GM23338 (cell line): ENCODE results near the gene FLG2. TPM values are rescaled to one million over a fixed set of nuclear protein-coding genes. Genes with fewer than 3 reads are reported as not detected.

ENCODE experiments used
- ATAC-seq: fragments of 200-7000 bp; cut with Tn5 transposase; 3 replicates; pipeline ENCODE4 v1.9.1; 2020
- DNase-seq: peaks from one replicate; pipeline ENCODE4 v3.0.0-alpha.2; 2015; ENCODE audit warnings: low spot score
- H2AFZ ChIP-seq: fragments of 200-600 bp; sonication (generic); 2 replicates; pipeline ENCODE4 v1.8.0; 2016; ENCODE audit warnings: antibody characterized with exemption, mild to moderate bottlenecking, moderate library complexity
- H3F3A ChIP-seq: fragments of 200-600 bp; sonication (generic); replicated peaks from 2 replicates; pipeline ENCODE4 v1.8.0; 2017; ENCODE audit warnings: antibody characterized with exemption, mixed run types, low read depth
- H3K27ac ChIP-seq: fragments of 200-600 bp; sonication (generic); 2 replicates; pipeline ENCODE4 v1.6.1; 2016; ENCODE audit warnings: low read depth
- H3K27me3 ChIP-seq: fragments of 200-600 bp; sonication (generic); 2 replicates; pipeline ENCODE4 v1.8.0; 2016; ENCODE audit warnings: mild to moderate bottlenecking, mixed run types, moderate library complexity; ENCODE audit not compliant: insufficient read depth
- H3K36me3 ChIP-seq: fragments of 200-600 bp; sonication (generic); 2 replicates; pipeline ENCODE4 v1.8.0; 2016; ENCODE audit warnings: mild to moderate bottlenecking; ENCODE audit not compliant: insufficient read depth
- H3K4me1 ChIP-seq: fragments of 200-600 bp; sonication (generic); 2 replicates; pipeline ENCODE4 v1.8.0; 2016; ENCODE audit warnings: mild to moderate bottlenecking, moderate library complexity; ENCODE audit not compliant: insufficient read depth
- H3K4me2 ChIP-seq: fragments of 200-600 bp; sonication (generic); 2 replicates; pipeline ENCODE4 v1.7.1; 2017; ENCODE audit warnings: mixed run types
- H3K4me3 ChIP-seq: fragments of 200-600 bp; sonication (generic); 2 replicates; pipeline ENCODE4 v1.6.1; 2016; ENCODE audit warnings: mixed run types
- H3K79me2 ChIP-seq: fragments of 200-600 bp; sonication (generic); replicated peaks from 2 replicates; pipeline ENCODE4 v1.8.0; 2017; ENCODE audit warnings: mild to moderate bottlenecking; ENCODE audit not compliant: insufficient read depth
- H3K9me2 ChIP-seq: fragments of 200-600 bp; sonication (generic); 2 replicates; pipeline ENCODE4 v1.8.0; 2017; ENCODE audit not compliant: insufficient read depth
- H4K20me1 ChIP-seq: fragments of 200-600 bp; sonication (generic); replicated peaks from 2 replicates; pipeline ENCODE4 v1.8.0; 2017; ENCODE audit warnings: mild to moderate bottlenecking; ENCODE audit not compliant: insufficient read depth
- H3K27ac Mint-ChIP-seq: 2 replicates; pipeline ENCODE4 v1.8.0; 2020; ENCODE audit warnings: inconsistent platforms, mild to moderate bottlenecking, moderate library complexity, mixed read lengths
- H3K27me3 Mint-ChIP-seq: 3 replicates; pipeline ENCODE4 v1.8.0; 2022; ENCODE audit warnings: low read depth, mild to moderate bottlenecking, moderate library complexity, mixed read lengths, inconsistent platforms; ENCODE audit not compliant: insufficient read depth, poor library complexity
- H3K36me3 Mint-ChIP-seq: 3 replicates; pipeline ENCODE4 v1.8.0; 2021; ENCODE audit warnings: low read depth, mild to moderate bottlenecking, inconsistent platforms, moderate library complexity, mixed read lengths
- H3K4me1 Mint-ChIP-seq: 3 replicates; pipeline ENCODE4 v1.8.0; 2020; ENCODE audit warnings: mild to moderate bottlenecking, inconsistent platforms, mixed read lengths
- H3K4me3 Mint-ChIP-seq: 3 replicates; pipeline ENCODE4 v1.8.0; 2021; ENCODE audit warnings: moderate library complexity, mild to moderate bottlenecking, inconsistent platforms, mixed read lengths
- H3K9me3 Mint-ChIP-seq: 3 replicates; pipeline ENCODE4 v1.8.0; 2020; ENCODE audit warnings: moderate library complexity, mild to moderate bottlenecking, inconsistent platforms, mixed read lengths
- CTCF ChIP-seq, 2 experiments: fragments of 200-600 bp in 1 of 2; sonication (generic) in 1 of 2; conservative IDR thresholded peaks; 2 replicates each; pipeline versions ENCODE4 v1.5.1 to v1.6.1; 2016 to 2017; ENCODE audit warnings: antibody characterized with exemption in 2 of 2, low read depth in 2 of 2, mild to moderate bottlenecking in 2 of 2, moderate library complexity in 1 of 2
- EZH2phosphoT487 ChIP-seq: fragments of 200-600 bp; sonication (generic); IDR thresholded peaks from one replicate; pipeline ENCODE4 v1.8.1; 2018; ENCODE audit warnings: antibody characterized with exemption; ENCODE audit not compliant: unreplicated experiment
- ZNF331 ChIP-seq: fragments of 250-450 bp; sonication (Bioruptor Pico); IDR thresholded peaks from 2 replicates; pipeline ENCODE4 v1.5.0; 2020; ENCODE audit warnings: low read depth, mild to moderate bottlenecking, moderate library complexity
- polyA plus RNA-seq: library from polyadenylated mRNA; unstranded; fragments of >200 nt; fragmentation: Nextera tagmentation; extraction: Ambion mirVana; gene quantifications from 2 replicates; pipeline ENCODE4 v1.2.1, GENCODE V29; 2016
- total RNA-seq: library from RNA; depleted of rRNA; stranded (reverse); fragments of >200 nt; shearing (Covaris generic); gene quantifications from 2 replicates; pipeline ENCODE4 v1.2.3, GENCODE V29; 2014

FLG2 gene
- total and polyA plus RNA-seq, 2 experiments from 2014 or later: not detected

- Histone ChIP-seq H3F3A (no peaks in the 10 kb centered on the region), H4K20me1 (no peaks in the 10 kb centered on the region), H3K4me2 (no peak overlapping the region), H3K9me2 (peaks cover 7% of the 10 kb centered on the region; the same call in 1 of the 2 replicates), H3K4me3 (no peak overlapping the region), H3K36me3 (no peaks in the 10 kb centered on the region), H3K79me2 (no peaks in the 10 kb centered on the region), H3K27ac (no peak overlapping the region), H3K4me1 (no peaks in the 10 kb centered on the region), H3K27me3 (no peaks in the 10 kb centered on the region), H2AFZ (no peak overlapping the region)
- TF ChIP-seq CTCF (conservative IDR thresholded peaks at IDR 0.05; ENCODE audit: low read depth in 2 of 2) (peak; percentile 11 to 13; a peak in 1 of 4 replicates), EZH2phosphoT487 (no peak)
- Mint-ChIP-seq H3K27me3 (peaks cover 2% of the 10 kb centered on the region), H3K9me3 (no peaks in the 10 kb centered on the region), H3K27ac (no peak overlapping the region), H3K36me3 (no peaks in the 10 kb centered on the region), H3K4me3 (no peak overlapping the region), H3K4me1 (peaks cover 6% of the 10 kb centered on the region)
- DNase-seq (peak; percentile 59), ATAC-seq (peak; percentile 71)
Measured at GRCh38 chr1:152408664-152409063, 48.9 kb upstream of the FLG2 start.

GRCh38 chr1:152398812-152399698 lies 39.2 kb upstream of the FLG2 start:
- H3K4me1 Mint-ChIP-seq: peaks cover 6% of the 10 kb centered on the region; the same call in 1 of the 3 replicates
- H3K4me2 ChIP-seq: no peak overlapping the region
- ATAC-seq (peak; percentile 99), DNase-seq (peak; percentile 88)
- no peaks in the 10 kb centered on the region for H3K36me3 ChIP-seq
- TF ChIP-seq ZNF331 (no peak), CTCF (conservative IDR thresholded peaks at IDR 0.05; ENCODE audit: low read depth in 2 of 2) (peak; percentile 83 to 93)
- H3K4me3 ChIP-seq: no peak overlapping the region
- peak overlapping the region; percentile 34; the same call in 1 of the 2 replicates for H2AFZ ChIP-seq
- H3K4me1 ChIP-seq: no peaks in the 10 kb centered on the region
- no peaks in the 10 kb centered on the region for H3K79me2 ChIP-seq
- H3K9me3 Mint-ChIP-seq: no peaks in the 10 kb centered on the region; the same call in 2 of the 3 replicates
- H3K27ac Mint-ChIP-seq: no peak overlapping the region
- H3K9me2 ChIP-seq: 0 out of 2 replicates have a peak, but pooled peaks cover 3% of the 10 kb centered on the region
- no peaks in the 10 kb centered on the region for H3K36me3 Mint-ChIP-seq
- H3F3A ChIP-seq: no peaks in the 10 kb centered on the region
- H3K27me3 ChIP-seq: no peaks in the 10 kb centered on the region
- H4K20me1 ChIP-seq: no peaks in the 10 kb centered on the region
- no peak overlapping the region for H3K27ac ChIP-seq
- peaks cover 3% of the 10 kb centered on the region for H3K27me3 Mint-ChIP-seq
- H3K4me3 Mint-ChIP-seq: no peak overlapping the region
